Activated CD4-positive, CD25-positive, alpha-beta regulatory T cell treated with anti-CD3 and anti-CD28 coated beads, Interleukin-2, amount 50 U/mL, for 24 hours (primary cell): ENCODE measurements around the gene SEPHS1.
A peak's percentile ranks its signal among the peaks of the same experiment; 100 is the strongest.
"Not testable (repeated sequence)": the region's sequence is repeated elsewhere in the genome, so short reads cannot be mapped to it uniquely, and the experiment has no call there.

Experiments
- ATAC-seq, 2 donors: fragments of 150-1000 bp; cut with Tn5 transposase; one replicate each; pipeline ENCODE4 v1.10.0; 2021; ENCODE audit warnings: mild to moderate bottlenecking in 1 of 2, moderate library complexity in 1 of 2

SEPHS1 gene, protein sequence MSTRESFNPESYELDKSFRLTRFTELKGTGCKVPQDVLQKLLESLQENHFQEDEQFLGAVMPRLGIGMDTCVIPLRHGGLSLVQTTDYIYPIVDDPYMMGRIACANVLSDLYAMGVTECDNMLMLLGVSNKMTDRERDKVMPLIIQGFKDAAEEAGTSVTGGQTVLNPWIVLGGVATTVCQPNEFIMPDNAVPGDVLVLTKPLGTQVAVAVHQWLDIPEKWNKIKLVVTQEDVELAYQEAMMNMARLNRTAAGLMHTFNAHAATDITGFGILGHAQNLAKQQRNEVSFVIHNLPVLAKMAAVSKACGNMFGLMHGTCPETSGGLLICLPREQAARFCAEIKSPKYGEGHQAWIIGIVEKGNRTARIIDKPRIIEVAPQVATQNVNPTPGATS

DNA sequence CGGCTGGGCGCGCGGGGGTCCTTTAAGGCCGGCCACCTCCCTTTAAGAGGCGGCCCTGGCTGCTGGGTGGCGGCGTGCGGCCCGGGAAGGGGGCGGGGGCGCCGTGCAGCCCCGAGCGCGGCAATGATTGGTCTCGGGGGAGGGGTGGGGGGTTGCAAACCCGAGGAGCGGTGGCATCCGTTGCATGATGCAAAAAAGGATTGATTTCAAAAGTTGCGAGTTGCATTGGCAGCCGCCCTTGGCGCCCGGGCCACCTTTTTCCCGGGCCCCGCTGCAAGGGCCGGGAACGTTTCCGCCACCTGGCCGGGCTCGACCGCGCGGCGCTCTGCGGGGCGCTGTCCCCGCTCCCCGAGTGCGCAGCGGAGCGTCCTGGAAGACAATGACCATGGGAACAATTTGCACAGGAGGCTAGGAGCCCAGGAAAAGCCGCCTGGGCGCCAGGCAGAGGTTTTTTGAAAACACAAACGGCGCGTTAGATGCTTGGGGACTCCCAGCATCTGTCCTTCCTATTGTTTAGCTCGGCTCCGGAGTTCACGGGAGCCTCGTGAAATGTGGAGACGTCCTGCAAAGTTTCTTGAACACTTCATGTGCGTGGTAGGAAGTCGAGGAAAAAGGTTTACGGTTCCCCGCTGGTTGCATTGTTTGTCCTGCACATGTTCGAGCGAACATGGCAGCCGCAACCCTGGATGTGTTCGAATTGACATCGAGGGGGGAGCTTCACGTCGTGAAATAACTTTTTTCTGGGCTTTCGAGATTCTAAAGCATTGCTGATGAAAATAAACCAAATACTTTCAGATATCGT is at the start of gene SEPHS1:
Gene SEPHS1 (minus strand): TSS at position 78 of the 802 bp plus-strand sequence. CDS start 3,343 bp downstream, outside the sequence.
- ATAC-seq: peak; percentile 80 to 84

DNA sequence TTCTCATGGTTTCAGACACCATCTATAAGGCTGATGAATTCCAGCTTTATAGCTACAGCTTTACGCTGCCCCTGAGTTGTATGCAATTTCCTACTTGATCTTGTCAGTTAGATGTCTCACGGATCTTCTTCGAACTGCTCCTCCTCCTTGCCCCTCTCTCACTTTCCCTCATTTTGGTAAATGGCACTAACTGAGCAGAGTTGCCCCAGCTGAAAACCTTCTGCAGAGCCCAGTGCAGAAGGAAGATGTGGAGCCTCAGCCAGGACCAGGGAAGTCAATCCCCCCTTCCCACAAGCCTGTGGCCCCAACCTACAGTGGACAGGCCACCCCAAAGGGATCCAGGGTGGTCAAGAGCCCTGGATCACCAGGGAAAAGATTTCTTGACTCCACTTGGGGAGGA is 49.0 kb upstream of the SEPHS1 start:
- no peak for ATAC-seq

DNA sequence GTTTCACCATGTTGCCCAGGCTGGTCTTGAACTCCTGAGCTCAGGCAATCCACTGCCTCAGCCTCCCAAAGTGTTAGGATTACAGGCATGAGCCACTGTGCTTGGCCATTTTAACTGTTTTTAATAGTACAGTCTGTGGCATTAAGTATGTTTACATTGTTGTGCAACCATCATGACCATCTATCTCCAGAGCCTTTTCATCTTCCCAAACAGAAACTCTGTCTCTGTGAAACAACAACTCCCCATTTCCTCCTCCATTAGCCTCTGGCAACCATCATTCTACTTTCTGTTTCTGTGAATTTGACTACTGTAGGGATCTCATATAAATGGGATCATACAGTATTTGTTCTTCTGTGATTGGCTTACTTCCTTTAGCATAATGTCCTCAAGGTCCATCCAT is 48.3 kb upstream of the SEPHS1 start:
- no peak for ATAC-seq

DNA sequence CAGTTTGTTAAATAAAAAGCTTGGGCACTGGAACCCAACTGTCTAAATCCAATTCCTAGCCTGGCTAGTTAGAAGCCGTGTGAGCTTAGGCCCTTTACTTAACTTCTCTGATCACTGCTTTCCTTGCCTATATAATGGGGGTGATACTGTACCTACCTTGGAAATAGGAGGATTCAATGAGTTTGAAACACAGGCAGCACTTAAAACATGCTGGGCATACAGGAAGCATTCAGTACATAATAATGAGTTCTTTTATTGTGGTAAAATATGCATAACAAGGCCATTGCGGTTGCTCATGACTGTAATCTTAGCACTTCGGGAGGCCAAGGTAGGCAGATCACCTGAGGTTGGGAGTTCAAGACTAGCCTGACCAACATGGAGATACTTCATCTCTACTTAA is 47.4 kb upstream of the SEPHS1 start:
- ATAC-seq: no peak

DNA sequence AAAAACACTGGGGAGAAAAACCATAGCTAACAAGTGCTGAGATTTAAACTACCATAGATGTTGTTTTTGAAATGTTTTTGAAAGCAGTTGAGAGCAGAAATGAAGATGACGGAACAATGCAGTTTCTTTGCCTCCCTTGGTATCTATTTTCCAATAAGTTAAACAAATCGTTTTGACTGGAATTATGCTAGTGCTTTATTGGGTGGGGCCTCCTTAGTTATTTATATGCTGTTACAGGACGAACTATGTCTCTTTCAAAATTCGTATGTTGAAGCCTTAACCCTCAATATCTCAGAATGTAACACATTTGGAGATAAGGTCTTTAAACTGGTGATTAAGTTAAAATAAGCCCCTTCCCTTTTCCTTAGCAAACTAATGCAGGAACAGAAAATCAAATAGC is 45.5 kb upstream of the SEPHS1 start:
- ATAC-seq: no peak

DNA sequence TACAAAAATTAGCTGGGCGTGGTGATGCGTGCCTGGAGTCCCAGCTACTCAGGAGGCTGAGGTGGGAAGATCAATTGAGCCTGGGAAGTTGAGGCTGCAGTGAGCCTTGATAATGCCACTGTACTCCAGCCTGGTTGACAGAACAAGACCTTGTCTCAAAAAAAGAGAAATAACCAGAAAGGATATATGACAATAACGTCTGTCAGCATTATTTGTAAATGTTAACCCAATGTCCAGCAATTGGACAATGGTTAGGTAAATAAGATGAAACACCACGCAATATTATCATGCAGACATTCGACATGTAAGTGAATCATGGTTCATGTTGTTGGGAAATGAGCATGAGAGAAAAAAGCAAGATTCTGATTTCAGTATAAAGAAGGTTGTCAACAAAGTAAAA is 44.6 kb upstream of the SEPHS1 start:
- ATAC-seq: no peak

DNA sequence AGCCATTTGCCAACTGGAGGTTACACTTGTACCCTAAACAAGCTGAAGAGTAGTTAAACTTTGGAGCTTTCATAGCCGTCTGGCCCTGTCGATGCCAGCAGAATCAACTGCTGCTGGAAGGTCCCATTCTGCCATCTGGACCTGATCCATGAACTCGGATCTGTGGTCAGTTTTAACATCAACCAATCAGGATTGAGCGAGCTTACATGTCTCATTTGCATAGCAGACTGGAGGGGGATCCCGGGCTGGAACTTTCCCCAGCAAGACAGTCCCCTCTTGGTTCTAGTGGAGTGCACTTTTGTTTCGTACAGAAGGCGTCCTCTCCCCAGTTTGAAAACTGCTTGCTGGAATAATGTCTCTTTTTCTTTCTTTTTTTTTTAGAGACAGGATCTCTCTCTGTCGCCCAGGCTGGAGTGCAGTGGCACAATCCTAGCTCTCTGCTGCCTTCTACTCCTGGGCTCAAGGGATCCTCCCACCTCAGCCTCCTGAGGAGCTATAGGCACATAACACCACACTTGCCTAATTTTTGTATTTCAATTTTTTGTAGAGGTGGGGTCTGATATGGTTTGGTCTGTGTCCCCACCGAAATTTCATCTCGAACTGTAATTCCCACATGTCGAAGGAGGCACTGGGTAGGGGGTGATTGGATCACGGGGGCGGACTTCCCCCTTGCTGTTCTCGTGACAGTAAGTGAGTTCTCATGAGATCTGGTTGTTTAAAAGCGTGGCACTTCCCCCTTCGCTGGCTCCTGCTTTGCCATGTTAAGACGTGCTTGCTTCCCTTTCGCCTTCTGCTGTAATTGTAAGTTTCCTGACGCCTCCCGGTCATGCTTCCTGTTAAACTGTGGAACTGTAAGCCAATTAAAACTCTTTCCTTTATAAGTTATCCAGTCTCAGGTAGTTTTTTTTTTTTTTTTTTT is 42.8 kb upstream of the SEPHS1 start:
- no peak for ATAC-seq

DNA sequence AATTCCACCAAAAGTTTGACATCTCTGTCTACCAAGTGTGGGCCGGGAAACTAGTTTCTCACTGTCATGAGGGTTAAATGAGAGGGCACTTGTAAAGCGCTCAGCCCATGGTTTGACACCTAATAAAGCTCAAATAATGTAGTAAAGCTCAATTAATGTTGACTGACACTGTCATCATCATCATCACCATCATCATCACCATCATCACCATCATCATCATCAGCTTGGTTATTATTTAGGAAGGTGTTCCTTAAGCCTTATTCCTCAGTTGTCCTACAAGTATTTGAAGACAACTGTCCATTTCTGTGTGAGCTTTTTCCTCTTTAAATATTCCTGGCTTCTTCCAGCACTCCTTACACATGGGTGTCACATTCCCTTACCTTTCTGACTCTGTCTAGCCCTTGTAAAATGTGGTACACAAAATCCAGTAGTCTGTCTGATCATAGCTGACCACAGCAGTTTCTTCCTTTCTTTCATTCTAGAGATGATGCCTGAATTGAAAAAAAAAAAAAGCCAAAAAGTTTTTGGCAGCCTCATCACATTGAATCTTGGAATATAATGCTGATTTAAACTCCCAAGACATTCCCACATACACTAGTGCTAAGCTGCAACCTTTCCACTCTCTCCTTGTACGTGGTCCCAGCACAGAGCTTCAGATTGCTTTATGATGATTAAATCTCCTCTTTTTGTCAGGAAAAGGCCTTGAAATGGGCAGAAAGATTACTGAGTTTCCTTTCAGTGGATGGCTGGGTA is 40.6 kb upstream of the SEPHS1 start:
- no peak for ATAC-seq

DNA sequence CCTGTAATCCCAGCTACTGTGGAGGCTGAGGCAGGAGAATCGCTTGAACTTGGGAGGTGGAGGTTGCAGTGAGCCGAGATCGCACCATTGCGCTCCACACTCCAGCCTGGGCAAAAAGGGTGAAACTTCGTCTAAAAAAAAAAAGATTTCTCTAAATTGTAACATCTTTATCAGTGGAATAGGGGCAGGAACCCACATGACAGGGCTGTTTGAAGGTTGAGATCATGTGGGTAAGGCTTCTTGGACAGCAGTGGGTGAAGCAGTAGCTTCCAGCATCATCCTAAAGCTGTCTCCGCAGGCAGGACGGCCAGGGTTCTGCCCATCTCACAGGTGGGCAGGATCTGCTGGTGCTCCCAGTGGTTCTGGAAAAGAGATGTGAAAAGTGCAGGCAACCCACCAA is 37.9 kb upstream of the SEPHS1 start:
- ATAC-seq: no peak

DNA sequence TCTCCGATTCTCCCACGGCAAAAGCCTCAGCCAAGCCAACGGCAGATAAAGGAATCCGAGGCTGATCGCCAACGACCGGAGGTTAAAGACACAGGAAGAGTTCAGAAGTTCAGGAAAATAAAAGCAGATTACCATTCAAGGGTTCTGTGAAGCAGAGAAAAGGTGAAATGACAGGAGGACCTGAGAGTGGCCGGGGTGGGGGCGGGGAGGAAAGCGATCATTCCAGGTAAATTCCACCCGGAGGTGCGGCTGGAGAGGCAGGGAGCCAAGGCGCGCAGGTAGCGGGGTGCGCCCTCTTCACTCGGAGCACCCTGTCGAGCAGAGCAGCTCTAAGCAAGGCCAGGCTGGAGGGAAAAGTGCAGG is 35.3 kb upstream of the SEPHS1 start:
- no peak for ATAC-seq

DNA sequence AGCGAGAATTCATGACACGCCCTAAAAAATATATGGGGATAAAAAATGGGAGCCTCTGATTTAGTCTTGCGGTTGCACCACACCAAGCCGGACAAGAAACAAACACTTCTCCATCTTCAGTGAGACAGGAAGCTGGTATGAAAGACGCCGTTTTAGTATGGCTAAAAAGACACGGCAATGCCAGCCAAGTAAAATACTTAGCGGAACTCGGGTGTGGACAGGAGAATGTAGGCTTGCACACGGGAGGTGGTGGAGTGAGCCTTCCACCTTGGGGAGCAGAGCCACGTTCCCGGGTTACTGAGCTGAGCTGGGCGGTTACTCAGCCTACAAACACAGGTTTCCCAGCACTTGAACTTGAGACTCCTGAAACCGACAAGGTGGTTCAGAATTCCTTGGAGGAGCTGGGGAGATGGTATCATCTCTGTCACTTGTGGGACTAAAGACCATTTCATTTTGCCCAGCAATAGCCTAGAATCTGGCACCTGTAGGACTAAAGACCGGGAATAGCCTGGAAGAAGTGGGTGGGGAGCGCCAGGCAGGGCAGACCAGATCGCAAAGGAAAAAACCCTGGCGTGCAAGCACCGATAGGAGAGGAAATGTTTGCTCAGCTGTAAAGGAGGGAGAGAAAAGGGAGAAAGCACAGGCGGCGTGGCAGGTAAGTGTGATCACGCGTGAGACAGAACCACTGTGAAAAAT is 34.8 kb upstream of the SEPHS1 start:
- peak in 1 of 2 donors; percentile 21 for ATAC-seq

DNA sequence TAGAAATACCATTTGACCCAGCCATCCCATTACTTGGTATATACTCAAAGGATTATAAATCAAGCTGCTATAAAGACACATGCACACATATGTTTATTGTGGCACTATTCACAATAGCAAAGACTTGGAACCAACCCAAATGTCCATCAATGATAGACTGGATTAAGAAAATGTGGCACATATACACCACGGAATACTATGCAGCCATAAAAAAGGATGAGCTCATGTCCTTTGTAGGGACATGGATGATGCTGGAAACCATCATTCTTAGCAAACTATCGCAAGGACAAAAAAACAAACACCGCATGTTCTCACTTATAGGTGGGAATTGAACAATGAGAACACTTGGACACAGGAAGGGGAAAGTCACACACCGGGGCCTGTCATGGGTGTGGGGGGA is 31.0 kb upstream of the SEPHS1 start:
- not testable (repeated sequence) for ATAC-seq

DNA sequence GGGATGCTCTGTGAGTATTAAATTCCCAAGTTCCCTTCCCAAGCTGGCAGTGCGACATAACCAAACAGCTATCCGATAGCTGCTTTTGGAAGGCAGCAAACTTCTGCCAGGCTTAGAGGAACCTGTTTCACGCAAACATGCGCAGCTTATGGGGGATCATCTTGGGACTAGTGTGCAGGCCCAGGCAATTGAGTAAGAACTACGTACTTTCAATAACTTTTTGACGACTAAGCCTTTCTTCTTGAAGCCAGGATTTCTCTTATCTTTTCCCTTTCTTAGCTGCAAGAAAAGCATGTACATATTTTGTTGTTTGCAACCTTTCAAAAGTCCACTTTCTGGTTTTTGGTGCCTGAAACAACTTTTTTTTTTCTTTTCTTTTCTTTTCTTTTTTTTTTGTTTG is 28.7 kb upstream of the SEPHS1 start:
- ATAC-seq: no peak

DNA sequence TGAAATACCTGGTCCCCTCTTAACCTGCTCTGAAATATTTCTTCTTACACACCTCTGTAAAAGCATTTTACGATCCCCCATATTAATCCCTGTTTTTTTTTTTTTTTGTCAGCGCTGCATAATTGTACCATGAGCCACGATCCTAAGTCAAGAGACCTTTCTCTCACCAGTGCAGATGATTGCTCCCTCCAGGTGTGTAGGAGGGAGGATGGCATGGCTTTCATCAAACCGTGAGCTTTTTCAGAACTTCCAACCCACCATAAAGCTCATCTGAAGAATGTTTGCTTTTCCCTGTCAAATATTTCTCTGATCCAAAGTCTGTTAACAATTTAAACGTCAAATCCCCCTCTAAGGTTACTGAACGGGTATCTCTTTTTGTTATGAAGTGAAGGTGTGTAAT is 28.2 kb upstream of the SEPHS1 start:
- no peak for ATAC-seq

DNA sequence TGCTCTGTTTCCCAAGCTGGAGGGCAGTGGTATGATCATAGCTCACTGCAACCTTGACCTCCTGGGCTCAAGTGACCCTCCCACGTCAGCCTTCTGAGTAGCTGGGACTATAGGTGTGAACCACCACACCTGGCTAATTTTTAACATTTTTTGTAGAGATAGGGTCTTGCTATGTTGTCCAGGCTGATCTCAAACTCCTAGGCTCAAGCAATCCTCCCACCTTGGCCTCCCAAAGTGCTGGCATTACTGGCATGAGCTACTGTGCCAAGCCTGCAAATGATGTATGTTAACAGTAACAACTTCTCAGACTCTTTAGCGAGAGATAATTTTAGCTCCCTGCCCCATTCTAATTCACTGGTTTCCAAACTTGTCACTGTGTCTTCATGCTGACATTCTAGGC is 27.7 kb upstream of the SEPHS1 start:
- no peak for ATAC-seq

DNA sequence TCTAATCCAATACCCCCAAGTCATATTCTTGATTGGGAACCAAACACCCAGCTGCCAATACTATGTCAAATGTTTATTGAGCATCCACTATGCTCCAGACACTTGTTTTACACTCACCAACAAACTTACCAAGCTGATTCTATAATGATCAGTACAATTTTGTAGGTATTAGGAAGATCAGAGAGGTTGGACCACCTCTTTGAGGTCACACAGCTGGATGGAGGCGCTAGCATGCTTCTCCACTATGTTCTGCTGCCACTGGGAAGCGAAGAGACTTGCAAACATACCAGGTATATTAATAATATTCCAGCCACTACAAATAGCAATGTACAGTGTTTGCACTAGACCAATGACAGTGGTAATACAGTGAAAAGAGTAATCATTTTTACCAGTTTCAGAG is 25.6 kb upstream of the SEPHS1 start:
- ATAC-seq: no peak

DNA sequence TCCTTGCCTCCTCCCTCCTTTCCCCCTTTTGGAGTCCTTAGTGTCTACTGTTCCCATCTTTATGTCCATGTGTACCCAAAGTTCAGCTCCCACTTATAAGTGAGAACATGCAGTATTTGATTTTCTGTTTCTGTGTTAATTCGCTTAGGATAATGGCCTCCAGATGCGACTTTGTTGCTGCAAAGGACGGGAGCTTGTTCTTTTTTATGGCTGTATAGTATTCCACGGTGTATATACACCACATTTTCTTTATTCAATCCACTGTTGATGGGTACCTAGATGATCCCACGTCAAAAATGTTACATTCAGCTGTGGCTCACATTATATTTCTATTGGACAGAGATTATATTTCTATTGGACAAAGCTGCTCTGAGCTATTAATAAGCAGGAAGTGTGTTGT is 24.4 kb upstream of the SEPHS1 start:
- no peak for ATAC-seq

DNA sequence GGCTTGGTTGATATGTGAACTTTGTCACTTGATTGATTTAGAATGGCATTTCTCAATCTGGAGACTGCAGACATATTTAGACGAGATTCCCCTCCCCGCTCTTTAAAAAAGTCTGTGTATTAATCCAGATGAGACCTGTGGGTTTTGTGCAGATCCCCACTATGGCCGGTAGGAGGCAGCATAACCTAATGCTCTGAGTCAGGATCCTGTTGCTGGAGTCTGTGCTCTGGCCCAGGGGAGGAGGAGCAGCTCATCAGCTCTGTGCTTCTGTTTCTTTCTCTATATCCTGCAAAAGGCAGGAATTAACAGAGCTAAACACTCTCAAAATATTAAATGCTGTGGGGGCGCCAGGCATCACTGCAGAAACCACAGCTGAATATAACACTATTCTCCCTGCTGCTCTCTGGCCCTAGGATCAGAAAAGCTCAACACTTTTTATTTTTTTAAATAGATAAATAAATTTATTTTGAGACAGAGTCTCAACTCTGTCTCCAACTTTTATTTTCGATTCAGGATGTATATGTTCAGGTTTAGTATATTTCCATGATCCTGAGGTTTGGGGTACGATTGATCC is 23.9 kb upstream of the SEPHS1 start:
- ATAC-seq: peak; percentile 86 to 93

DNA sequence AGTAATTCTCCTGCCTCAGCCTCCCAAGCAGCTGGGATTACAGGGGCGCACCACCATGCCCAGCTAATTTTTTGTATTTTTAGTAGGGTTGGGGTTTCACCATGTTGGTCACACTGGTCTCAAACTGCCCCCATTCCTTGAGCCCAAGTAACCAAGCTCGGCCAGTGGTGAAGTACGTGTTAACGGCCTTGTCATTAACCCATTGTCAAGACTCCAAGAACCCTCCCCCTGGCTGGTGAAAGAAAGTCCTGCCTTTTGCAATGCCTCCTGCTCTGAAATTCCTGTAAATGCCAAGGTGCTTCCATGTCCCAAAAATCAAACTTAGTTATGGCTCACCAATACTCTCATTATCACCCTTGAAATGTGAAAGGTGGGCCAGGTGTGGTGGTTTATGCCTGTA is 18.8 kb upstream of the SEPHS1 start:
- no peak for ATAC-seq

DNA sequence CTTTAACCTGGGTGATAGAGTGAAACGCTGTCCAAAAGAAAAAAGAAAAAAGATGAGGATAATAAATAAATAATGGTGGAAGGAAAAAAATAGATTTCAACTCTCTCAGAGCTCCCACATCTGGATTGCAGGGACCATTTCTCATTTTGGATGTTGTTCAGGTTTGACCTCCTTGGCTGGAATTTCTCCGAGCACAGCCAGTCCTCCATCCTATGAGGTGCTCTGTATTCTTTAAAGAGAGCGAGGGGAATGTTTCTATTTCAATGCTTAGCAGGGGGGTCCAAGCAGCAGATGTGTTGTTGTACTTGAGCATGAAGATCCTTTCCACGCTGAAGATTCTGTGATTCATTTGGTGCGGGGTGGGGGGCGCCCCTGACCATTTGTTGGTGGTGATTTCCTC is 17.7 kb upstream of the SEPHS1 start:
- ATAC-seq: no peak

DNA sequence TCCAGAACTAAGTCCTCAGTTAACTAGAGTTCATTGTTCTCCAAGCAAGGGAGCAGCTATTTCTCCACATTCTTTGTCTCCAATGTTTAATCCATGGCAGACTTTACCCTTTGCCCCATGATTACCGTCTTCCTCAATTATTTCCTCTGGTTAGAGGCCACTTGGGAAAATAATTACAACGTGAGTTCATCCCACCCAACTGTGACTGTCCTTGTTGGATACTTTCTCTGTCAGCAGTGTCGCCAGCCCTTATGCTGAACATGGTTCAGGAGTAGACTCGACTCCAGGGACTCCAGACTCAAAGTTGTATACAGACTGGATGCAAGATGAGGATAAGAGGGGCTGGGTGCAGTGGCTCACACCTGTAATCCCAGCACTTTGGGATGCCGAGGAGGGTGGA is 17.1 kb upstream of the SEPHS1 start:
- ATAC-seq: no peak
